HFF-Myc (cell line): ENCODE results near the gene RPL18.

Source experiments
- DNase-seq: peaks from one replicate; pipeline ENCODE4 v3.0.0-alpha.2; 2011; ENCODE audit warnings: low read depth; ENCODE audit errors: extremely low read depth
- H3K4me3 ChIP-seq: replicated peaks from 2 replicates; pipeline ENCODE4 v1.5.1; 2011; ENCODE audit warnings: low read depth, mild to moderate bottlenecking, control low read depth, low read length
- TF ChIP-seq, protein P1 (sequence below): IDR thresholded peaks from 2 replicates; pipeline ENCODE4 v1.5.1; 2012; ENCODE audit warnings: mild to moderate bottlenecking, low read depth, low read length, control low read depth; ENCODE audit errors: missing control alignments

Gene RPL18

GRCh38 chr19:48606463-48607358 is 12.3 kb downstream of the RPL18 start, which contains the start of gene SPACA4:
Gene SPACA4 (plus strand): TSS chr19:48606742. CDS start chr19:48606979, 237 bp downstream.
- no peak for DNase-seq
- no peak within 1 kb of the TSS for H3K4me3 ChIP-seq
- TF ChIP-seq, protein P1, sequence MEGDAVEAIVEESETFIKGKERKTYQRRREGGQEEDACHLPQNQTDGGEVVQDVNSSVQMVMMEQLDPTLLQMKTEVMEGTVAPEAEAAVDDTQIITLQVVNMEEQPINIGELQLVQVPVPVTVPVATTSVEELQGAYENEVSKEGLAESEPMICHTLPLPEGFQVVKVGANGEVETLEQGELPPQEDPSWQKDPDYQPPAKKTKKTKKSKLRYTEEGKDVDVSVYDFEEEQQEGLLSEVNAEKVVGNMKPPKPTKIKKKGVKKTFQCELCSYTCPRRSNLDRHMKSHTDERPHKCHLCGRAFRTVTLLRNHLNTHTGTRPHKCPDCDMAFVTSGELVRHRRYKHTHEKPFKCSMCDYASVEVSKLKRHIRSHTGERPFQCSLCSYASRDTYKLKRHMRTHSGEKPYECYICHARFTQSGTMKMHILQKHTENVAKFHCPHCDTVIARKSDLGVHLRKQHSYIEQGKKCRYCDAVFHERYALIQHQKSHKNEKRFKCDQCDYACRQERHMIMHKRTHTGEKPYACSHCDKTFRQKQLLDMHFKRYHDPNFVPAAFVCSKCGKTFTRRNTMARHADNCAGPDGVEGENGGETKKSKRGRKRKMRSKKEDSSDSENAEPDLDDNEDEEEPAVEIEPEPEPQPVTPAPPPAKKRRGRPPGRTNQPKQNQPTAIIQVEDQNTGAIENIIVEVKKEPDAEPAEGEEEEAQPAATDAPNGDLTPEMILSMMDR, result no peak

GRCh38 chr19:48603850-48604249 is 15.1 kb downstream of the RPL18 start:
- no peak for DNase-seq
- TF ChIP-seq, protein P1, result no peak
- H3K4me3 ChIP-seq, result no peak overlapping the region

GRCh38 chr19:48603449-48603848 is 15.5 kb downstream of the RPL18 start:
- TF ChIP-seq, protein P1, result no peak
- H3K4me3 ChIP-seq, result no peak overlapping the region
- DNase-seq, result no peak

- TF ChIP-seq, protein P1, result no peak
- H3K4me3 ChIP-seq, result no peak overlapping the region
- DNase-seq, result no peak
These were observed 16.0 kb downstream of the RPL18 start for GRCh38 chr19:48603001-48603400.

DNA sequence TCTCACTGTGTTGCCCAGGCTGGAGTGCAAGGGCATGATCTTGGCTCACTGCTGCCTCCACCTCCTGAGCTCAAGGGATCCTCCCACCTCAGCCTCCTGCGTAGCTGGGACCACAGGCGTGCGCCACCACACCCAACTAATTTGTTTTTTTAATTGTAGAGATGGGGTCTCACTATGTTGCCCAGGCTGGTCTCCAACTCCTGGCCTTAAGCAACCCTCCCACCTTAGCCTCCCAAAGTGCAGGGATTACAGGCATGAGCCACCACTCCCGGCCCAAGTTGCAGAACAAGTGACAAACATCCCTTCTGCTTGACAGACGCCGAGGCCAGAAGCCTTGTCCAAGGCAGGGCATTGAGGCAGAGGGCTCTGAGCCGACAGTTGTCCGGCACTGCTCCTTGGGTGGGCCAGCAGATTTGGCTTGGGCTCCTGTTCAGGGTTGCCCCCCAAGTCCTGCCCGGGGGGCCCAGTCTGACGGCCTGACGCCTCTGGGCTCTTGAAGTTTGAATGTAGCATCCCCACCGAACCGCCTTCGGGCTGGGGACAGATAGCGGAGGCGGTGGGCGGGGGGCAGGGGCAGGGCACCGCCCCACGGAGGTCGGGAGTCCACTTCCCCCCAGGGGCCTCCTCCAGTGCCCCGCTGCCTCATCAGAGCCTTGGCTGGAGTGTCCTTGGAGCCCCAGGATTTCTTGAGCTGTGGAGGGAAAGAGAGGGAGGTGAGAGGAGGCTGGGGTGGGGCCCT is 18.1 kb downstream of the RPL18 start:
- no peak overlapping the region for H3K4me3 ChIP-seq
- TF ChIP-seq, protein P1, result no peak
- DNase-seq, result no peak

DNA sequence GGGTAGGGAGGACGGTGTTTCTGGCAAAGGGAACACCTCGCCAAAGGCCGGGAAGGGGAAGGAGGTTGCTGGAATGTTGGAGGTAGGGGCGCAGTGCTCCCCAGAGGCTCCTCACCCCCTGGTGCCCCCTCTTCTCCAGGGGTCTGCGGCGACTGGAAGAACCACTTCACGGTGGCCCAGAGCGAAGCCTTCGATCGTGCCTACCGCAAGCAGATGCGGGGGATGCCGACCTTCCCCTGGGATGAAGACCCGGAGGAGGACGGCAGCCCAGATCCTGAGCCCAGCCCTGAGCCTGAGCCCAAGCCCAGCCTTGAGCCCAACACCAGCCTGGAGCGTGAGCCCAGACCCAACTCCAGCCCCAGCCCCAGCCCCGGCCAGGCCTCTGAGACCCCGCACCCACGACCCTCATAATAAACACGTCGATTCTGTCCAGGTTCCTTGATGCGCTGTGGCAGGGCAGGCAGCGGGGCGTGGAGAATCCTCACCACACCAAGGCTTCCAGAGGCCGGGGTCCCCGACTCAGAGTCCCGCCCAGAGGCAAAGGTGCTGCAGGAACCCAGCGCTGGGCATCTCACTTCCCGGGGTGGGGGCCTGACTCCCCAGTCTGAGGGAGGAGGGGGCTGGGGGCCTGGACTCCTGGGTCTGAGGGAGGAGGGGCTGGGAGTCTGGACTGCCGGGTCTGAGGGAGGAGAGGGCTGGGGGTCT is 19.8 kb downstream of the RPL18 start:
- H3K4me3 ChIP-seq, result no peak overlapping the region
- no peak for DNase-seq
- TF ChIP-seq, protein P1, result no peak
